DMS53 treated with DMSO at 0.1 percent for 48 hours (cell line): ENCODE data around the gene CDH22.

ENCODE experiments used
- DNase-seq: peaks from one replicate; lab custom pipeline; 2025; ENCODE audit not compliant: unreplicated experiment; lab: John Stamatoyannopoulos, UW

CDH22 gene, protein sequence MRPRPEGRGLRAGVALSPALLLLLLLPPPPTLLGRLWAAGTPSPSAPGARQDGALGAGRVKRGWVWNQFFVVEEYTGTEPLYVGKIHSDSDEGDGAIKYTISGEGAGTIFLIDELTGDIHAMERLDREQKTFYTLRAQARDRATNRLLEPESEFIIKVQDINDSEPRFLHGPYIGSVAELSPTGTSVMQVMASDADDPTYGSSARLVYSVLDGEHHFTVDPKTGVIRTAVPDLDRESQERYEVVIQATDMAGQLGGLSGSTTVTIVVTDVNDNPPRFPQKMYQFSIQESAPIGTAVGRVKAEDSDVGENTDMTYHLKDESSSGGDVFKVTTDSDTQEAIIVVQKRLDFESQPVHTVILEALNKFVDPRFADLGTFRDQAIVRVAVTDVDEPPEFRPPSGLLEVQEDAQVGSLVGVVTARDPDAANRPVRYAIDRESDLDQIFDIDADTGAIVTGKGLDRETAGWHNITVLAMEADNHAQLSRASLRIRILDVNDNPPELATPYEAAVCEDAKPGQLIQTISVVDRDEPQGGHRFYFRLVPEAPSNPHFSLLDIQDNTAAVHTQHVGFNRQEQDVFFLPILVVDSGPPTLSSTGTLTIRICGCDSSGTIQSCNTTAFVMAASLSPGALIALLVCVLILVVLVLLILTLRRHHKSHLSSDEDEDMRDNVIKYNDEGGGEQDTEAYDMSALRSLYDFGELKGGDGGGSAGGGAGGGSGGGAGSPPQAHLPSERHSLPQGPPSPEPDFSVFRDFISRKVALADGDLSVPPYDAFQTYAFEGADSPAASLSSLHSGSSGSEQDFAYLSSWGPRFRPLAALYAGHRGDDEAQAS

DNA sequence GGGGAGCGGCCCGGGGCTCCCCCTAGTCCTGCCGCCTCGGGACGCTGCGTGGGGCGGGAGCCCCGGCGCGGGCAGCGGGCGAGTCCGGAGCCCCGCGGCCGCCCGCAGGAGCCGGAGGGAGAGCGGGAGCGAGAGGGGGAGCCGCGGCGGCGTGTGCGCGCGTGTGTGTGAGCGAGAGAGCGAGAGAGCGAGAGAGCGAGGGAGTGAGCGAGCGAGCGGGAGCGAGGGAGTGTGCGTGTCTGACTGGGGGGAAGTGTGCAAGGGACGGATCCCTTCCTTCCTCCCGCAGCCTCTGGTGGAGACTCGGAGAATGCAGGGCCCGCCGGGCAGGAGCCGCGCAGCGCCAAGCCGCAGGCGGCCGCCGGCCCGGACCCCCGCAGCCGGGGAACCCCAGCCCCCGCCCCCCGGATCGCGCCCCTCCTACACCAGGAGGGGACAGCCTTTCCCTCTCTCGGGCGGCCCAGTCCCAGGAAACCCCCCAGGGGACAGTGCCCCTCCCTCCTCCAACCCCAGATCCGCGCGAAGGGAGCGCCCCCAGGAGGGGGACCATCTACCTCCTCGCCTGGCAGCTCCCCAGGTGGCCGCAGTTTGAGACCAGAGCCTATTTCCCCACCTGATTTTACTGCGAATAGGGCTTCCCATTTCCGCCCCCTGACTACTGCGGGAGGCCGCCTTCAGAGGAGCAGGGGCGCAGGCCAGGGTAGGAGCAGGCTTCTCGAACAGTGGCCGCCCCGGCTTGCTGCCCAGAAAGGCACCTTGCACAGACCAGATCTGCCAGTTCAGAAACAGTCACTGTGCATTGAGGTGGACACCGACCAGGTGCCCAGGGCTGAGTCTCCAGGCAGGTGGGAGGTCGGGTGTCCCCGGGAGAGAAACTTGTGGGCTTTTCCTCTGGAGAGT, at the start of gene CDH22:
Gene CDH22, minus strand, starts transcription at position 241 of the 900 bp plus-strand sequence. CDS start 57,204 bp downstream, outside the sequence.
- peak; percentile 18 for DNase-seq

DNA sequence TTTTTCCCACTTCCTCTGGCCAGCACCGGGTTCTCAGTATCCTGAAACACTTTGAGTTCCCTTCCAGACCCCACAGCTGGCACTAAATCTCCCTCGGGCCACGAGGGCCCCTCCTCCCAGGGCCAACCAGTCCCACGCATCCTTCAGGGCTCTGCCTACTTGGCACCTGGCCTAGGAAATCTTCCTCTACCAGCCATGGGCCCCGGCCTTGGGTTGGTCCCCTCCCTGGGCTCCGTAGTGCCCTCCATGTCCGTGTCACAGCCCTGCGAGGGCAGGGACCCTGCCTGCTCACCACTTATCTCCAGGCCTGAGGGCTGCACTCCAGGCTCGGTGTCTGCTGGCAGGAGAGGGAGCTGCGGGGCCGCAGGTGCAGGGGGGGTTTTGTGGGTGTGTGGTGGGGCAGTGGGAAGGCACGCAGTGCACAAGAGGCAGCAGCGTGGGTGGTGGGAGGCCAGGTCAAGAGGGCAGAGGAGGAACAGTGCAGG, 48.8 kb upstream of the CDH22 start:
- DNase-seq, result no peak

DNA sequence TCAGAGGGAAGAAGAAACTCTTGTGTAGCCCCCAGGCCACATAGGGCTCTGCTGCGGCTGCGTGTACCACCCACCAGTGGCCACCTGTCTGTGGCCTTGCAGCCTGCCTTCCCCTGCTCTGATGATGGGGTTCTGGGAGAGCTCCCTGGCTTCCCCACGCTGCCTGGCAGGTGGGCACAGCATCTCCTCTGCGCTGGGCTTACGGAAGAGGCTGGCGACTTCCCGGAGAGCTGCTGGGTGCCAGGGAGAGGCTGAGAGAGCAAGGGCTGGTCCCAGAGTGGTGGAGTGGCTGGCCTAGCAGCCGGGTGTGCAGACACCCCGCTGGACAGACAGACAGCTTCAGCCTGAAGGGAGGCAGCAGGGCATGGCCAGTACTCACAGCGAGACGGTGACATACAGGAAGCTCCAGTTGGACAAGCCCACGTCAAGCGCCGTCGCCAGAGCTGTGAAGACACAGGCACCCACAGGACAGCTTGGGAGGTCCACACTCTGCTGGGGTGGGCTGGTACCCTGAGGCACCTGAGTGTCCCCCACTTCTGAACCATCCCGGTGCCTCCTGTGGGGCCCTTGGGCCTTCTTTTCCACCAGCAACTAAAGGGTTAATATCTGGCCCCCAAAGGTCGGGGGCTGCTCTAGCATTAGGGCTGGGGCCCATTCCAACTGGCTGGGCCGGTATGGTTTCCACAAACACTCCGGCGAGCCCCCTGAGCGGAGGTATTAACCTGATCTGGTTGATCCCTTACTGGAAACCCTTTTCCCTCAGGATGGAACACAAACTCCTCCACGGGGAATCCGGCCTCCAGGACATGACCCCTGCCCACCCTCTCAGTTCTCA, 48.1 kb upstream of the CDH22 start:
- DNase-seq, result no peak

DNA sequence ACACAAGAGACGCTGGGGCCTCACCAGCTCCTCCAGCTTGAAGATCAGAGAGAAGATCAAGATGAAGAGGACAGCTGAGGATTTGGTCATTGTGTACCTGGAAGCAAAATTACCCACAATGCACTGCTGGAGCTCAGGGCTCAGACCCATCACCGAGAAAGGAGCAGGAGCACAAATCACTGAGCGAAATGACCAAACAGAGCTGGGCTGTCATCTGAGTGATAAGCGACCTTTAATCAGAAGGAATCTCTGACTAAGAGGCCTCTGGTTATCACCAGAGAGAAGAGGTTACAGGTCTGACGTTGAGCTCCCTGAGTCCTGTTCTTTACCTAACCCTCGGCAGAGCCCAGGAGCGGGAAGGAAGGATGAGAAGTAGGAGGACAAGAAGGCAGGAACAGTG, 47.5 kb upstream of the CDH22 start:
- no peak for DNase-seq

DNA sequence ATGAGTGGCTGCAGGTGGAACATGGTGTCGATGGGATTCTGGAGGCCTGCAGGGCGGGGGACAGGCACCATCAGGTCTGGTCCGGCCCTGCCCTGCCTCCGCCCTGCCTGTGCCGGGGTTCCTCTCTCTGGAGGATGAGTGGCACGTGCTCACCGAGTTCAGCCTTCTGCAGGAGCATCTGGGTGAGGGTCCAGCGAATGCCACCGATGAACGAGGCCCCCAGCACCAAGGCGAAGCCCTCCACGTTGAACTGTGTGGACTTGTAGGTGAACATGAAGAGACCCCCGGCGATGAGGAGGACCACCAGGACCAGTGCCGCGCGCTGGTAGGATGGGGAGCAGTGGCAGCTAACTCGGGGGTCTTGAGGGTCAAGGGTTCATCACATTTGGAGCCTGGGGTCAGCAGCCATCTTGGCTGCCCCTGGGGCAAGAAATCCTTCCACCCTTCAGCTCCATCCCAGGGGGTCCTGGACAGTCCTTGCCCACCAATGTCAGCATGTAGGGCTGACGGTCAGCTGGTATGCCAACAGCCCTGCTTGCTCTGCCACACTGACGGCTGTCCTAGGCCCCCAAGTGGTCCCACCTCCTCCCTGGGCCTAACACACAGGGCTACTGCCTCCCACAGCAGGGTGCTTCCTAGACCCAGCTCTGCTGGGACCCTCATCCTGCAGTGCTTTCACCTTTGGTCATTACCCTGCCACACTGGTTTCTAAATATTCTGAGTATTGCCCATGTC, 46.8 kb upstream of the CDH22 start:
- no peak for DNase-seq

DNA sequence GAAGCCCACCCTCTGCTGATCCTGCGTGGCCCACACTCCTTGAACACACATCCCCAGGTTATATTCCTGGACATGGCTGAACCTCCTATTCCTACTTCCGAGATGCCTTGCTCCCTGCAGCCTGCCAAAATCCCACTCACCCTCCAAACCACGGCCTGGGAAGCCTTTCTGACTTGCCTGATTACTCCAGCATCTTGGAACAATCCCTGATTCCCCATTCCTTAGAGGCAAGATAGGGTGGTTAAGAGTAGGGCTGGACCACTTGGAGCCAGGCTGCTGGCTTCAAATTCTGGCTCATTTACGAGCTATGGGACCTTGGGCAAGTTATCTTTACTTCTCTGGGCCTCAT, 45.9 kb upstream of the CDH22 start:
- no peak for DNase-seq

DNA sequence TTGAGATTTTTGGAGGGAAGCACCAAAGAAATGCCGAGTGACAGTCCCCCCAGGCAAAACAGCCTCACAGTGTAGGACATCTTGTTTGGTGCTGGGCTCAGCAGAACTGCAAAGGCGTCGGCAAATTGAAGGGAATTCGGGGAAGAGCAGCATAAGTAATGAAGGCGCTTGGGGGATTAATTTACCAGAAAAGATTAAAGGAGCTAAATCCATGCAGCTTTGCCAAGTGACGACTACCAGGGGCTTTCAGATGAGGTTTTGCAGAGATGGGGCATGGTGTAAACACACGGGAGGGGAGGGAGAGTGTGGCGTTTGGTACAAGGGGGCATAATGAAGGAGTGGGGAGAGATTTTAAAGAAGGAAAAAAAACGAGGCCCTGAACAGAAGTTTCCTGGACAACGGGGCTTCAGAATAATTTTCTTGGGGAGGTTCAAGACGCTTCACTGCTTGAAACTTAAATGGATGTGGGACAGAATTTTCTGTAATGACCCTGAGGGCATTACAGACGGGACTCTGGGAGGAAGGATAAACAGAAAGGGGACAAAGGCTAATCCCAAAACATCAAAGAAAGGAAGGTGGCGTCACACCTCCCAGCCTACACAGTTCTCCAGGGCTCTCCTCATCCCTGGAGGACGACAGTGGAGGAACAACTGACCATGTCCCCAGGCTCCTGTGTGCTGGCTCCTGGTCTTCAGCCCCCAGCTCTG, 45.4 kb upstream of the CDH22 start:
- DNase-seq, result no peak

DNA sequence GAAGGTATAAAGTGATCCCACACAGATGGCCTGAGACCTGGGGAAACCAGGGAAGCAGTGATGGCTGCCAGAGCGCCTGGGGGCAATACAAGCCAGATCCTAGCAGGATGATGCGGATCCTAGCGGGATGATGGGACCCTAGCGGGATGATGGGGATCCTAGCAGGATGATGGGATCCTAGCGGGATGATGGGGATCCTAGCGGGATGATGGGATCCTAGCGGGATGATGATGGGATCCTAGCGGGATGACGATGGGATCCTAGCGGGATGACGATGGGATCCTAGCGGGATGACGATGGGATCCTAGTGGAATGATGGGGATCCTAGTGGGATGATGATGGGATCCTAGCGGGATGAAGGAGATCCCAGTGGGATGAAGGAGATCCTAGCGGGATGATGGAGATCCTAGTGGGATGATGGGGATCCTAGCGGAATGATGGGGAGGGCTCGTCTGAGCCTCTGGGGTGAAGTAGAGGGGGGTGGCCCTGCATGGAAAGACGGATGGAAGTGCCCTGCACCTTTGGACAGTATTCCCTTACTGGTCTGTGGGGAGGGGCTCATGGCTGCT, 44.2 kb upstream of the CDH22 start:
- DNase-seq, result no peak

DNA sequence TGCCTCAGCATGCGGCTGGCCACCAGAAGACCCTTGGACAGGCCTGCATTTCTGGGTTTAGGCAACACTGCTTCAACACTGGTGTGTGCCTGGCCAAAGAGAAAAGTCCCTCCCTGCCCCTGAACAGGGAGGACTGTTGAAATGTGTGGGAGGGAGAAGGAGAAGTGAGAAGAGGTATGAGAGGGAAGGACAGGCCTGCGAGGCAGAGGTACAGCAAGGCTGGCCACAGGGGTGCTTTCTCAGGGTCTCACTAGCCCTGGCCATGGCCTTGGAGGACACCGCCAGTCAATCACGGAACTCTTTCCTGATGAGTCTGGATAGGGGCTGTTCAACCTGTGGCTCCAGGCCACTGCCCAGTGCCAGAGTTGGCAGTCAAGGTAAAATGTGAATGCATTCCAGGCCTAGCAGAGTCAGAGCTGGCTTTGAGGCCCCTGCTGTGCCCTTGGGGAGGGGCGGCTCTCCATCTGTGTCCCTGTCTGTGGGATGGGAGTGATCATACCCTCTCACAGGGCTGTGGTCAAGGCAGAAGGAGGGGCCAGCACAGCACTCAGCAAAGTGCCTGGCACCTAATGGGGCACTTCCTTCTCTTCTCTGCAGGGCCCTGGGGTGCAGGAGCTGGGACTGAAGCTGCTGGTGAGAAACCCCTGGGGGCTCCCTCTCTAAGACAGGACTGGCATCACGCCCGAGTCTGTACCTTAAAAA, 43.2 kb upstream of the CDH22 start:
- no peak for DNase-seq

DNA sequence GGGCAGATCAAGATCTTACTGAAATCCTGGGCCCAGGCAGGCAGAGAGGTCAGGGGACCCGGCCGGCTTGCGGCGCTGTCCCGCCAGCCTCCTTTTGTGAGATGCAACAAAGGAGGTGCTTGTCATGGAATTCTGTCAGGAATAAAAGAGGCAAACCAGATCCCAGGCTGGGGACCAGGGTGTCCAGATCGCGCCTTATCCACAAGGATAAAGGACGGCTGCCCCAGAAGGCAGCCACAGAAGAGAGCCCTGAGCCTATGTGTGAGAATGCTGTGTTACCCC, 42.6 kb upstream of the CDH22 start:
- no peak for DNase-seq

DNA sequence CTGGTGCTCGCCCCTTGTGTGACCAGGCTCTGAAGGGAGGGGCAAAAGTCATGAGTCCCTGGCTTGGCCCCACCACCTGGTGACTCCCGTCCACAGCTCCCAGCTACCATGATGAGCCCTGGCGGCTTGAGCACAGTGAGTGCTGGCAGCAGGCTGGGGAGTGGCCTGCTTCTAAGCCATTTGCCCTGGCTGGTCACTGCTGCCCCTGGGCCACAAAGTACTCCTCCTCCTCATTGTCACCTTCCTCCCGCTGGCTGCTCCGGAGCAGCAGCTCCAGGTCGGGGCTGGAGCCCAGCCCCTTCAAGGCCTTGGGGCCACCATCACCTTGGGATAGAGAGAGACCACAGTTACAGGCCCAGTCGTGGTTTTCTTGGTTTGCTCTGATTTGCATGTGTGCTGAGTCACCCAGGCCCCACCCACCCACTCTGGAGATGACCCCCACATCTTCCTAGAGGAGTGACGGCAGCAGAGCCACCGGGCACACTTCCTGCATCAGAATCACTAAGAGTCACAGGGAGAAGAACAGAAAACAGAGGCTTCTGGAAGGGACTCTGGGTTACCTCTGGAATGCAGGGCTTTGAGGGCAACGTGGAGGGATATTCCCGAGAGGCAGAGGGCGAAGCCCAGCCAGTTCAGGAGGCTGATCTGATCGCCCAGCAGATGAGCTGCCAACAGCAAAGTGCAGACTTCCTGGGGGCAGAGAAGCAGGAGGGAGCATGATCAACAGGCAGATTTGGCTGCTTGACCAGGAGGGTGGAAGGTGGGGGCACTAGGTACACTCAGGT, 42.1 kb upstream of the CDH22 start:
- DNase-seq, result peak; percentile 83

DNA sequence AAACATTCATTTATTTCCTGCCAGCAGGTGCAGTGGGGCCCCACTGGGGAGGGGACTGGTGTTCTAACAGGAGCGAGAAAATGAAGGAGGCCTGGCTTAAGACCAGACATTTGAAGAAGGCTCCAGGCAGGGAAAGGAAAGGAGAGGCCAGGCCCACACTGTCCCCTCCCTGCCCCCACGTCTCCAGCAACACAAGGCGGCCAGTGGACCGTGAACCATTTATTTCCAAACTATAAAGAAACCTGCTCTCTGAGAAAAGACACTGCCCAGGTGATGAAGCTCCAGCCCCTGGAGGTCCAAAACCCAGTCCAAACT, 41.4 kb upstream of the CDH22 start:
- DNase-seq, result peak; percentile 88

DNA sequence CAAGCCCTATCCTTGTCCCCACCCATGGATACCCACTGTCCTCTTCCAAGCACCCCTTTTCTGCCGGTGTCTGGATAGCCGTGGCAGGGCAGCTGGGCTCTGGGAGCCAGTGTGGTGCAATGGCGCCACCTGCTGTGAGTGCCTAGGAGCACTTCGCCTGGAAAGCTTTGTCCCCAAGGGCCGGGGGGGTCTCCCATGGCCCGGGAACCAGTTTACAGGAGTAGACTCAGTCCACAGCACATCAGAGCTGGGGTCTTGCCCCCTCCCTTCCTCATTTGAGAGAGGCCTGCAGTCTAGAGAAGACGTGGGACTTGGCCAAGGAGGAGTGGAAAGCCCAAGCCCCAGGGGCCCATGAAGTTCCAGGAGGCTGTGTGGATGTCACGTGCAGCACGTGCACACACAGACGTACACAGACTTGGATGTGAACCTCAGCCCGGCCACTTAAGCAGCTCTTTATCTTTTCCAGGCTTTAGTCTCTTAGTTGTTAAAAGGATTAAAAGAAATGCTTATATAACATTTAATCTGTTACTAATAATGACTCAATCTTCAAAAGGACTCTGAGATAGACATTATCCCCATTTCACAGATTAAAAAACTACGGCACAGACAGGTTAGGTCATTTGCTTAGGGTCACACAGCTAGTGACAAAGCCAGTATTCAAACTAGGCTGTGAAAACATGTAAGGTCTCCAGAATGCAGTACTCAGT, 40.9 kb upstream of the CDH22 start:
- peak; percentile 50 for DNase-seq

DNA sequence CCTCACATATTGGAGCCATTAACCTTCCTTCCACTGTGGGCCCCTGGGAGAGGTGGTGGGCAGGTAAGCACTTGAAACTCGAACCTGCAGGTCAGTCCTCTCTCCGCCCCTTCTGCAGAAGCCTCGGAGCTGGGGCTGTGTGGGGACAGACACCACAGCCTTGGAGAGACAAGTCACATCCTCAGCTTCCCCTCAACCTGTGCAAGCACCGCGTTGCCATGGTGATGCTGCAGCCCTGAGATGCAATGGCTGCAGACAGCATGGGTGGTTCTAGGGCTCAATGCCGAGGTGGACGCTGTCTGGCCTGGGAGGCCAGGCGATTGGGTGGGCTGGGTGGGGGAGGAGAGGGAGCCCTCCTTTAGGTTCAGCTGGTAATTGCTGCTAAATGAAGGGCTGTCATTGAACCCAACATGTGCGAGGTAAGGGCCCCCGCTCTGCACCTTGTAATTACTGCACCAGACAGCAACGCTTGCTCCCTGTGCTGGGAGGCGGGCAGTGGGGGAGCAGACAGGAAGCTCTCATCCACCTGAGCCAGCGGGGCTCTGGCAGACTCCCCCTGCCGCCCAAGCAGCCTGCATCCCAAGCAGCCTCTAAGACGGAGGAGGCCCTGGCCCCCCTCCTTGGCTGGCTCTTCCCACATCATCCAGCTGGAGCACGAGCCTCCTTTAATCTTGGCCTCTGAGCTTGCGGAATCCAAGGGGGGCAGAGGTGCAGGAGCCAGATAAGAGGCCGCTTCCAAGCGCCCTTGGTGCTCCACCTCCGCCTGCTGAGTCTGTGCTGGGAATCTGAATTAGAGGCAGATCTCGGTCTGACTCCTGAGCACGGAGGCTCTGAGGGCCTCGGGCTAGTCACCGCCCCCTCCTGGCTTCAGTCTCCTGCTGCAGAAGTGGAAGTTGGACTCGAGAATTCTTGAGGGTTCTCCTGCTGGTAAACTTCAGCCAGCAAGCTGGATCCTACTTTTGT, 39.8 kb upstream of the CDH22 start:
- no peak for DNase-seq

DNA sequence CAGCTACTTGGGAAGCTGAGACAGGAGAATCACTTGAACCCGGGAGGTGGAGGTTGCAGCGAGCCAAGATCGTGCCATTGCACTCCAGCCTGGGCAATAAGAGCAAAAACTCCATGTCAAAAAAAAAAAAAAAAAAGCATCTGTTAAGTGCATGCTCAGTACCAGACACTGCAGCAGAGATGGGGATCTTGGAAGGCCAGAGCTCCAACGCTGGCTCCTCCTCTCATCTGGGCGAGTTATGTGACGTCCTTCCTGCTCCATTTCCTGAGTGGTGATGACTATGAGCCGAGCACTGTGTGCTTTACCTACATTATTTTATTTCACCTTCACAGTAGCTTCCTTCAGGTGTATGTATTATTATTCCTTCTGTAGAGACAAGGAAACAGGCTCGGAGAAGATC, 38.5 kb upstream of the CDH22 start:
- no peak for DNase-seq
